ENCODE results near the gene TEX11.

- TF ChIP-seq CTCF (tag by site-specific recombination; IDR thresholded peaks at IDR 0.05) (no peak), ZNF121 (tag by site-specific recombination; IDR thresholded peaks at IDR 0.05) (no peak), ZNF391 (tag by site-specific recombination; IDR thresholded peaks at IDR 0.05; ENCODE audit: borderline replicate concordance, low read depth) (no peak), ZNF146 (tag by site-specific recombination; IDR thresholded peaks at IDR 0.05) (no peak), ZNF354C (tag by site-specific recombination; IDR thresholded peaks at IDR 0.05; ENCODE audit: borderline replicate concordance, low read depth) (no peak), REST (tag by site-specific recombination; IDR thresholded peaks at IDR 0.05) (no peak), IKZF3 (tag by site-specific recombination; IDR thresholded peaks at IDR 0.05) (no peak), KLF10 (tag by site-specific recombination; IDR thresholded peaks at IDR 0.05) (no peak), ELK4 (IDR thresholded peaks at IDR 0.05; ENCODE audit: borderline replicate concordance, low read depth, low read length) (no peak)
Observed at GRCh38 chrX:70656304-70656703, 252.2 kb downstream of the TEX11 start.
